Adrenal gland (tissue), 12 donors: ENCODE measurements around the gene BFSP1. TPM values are rescaled to one million over a fixed set of nuclear protein-coding genes. Genes with fewer than 3 reads are reported as not detected.

Source experiments
- DNase-seq, 7 donors: peaks; one replicate each; pipeline ENCODE4 v3.0.0-alpha.2; 2019 to 2020
- H3K27ac ChIP-seq, 5 donors: fragments of 200-600 bp; sonication (generic) in 4 of 5; 1 replicate in 3 of 5; 2 replicates in 2 of 5; pipeline versions ENCODE4 v1.5.1 to v1.8.0; 2016 to 2020; ENCODE audit warnings: mild to moderate bottlenecking in 1 of 5
- H3K27me3 ChIP-seq: fragments of 200-600 bp; 2 replicates; pipeline ENCODE4 v1.8.0; 2021
- H3K36me3 ChIP-seq, 2 donors: fragments of 200-600 bp; replicated peaks in 1 of 2; 1 replicate in 1 of 2; 2 replicates in 1 of 2; pipeline versions ENCODE4 v1.5.1 to v1.8.0; 2018 to 2022
- H3K4me1 ChIP-seq, 2 donors: fragments of 200-600 bp; replicated peaks in 1 of 2; 1 replicate in 1 of 2; 2 replicates in 1 of 2; pipeline versions ENCODE4 v1.5.1 to v1.8.0; 2018 to 2021
- H3K4me3 ChIP-seq, 4 donors: fragments of 200-600 bp; sonication (generic) in 3 of 4; one replicate each; pipeline ENCODE4 v1.5.1; 2016 to 2018
- H3K9me3 ChIP-seq, 3 donors: fragments of 200-600 bp; sonication (generic) in 1 of 3; replicated peaks in 1 of 3; 1 replicate in 2 of 3; 2 replicates in 1 of 3; pipeline versions ENCODE4 v1.5.1 to v1.8.0; 2016 to 2021
- CTCF ChIP-seq, 6 experiments: fragments of 450-650 bp in 4 of 6; fragments of 200-600 bp in 2 of 6; sonication (generic) in 1 of 6; IDR thresholded peaks; 1 replicate in 5 of 6; 2 replicates in 1 of 6; pipeline versions ENCODE4 v1.5.1 to v1.8.0; 2016 to 2021; ENCODE audit warnings: antibody characterized with exemption in 6 of 6, mild to moderate bottlenecking in 2 of 6, moderate library complexity in 1 of 6
- POLR2A ChIP-seq, 2 donors: fragments of 450-650 bp; IDR thresholded peaks; one replicate each; pipeline ENCODE4 v1.6.1; 2017; ENCODE audit warnings: antibody characterized with exemption in 2 of 2, mild to moderate bottlenecking in 2 of 2, moderate library complexity in 1 of 2
- WGBS, 4 donors: extraction: QIAGEN DNeasy Blood & Tissue Kit in 2 of 4; methylation state at CpG; one replicate each; pipeline versions ENCODE4 v1.1.5 to v1.1.7; 2013 to 2017; 5-methylcytosine and 5-hydroxymethylcytosine counted together
- intact Hi-C, 2 donors: fragments of 100-400 bp; cut with DNase I; formaldehyde crosslinking; loops; one replicate each; pipeline versions ENCODE4 v1.14.1 to v1.15.0; 2022 to 2023
- polyA plus RNA-seq, 3 donors: library from polyadenylated mRNA; stranded (reverse); fragments of 200-250 nt in 2 of 3; fragments of 350-450 nt in 1 of 3; fragmentation: Illumina TruSeq in 1 of 3; extraction: RNeasy Lipid Tissue Mini Kit (QIAGEN cat#74804) in 1 of 3; gene quantifications; one replicate each; pipeline ENCODE4 v1.2.3, GENCODE V29; 2013 to 2014
- total RNA-seq, 9 donors: library from RNA; depleted of rRNA in 4 of 9; stranded (reverse); fragments of >200 nt in 4 of 9; fragments of 120-200 nt in 1 of 9; fragmentation: NEBNext Ultra II Directional in 1 of 9; extraction: Animal tissue kit (Norgen Biotek cat#: 25700) in 1 of 9; gene quantifications; one replicate each; pipeline versions ENCODE4 v1.1.0 to v1.2.4, GENCODE V29; 2013 to 2023
- donor health status: healthy with polysubstance abuse.
- donor health status: Bipolar disorder and iron deficiency.
- donor health status: DM: yes; HTN: yes; CAD: no.
- donor health status: DM: no; HTN: no; CAD: no.
- donor health status: DM: no; HTN: no; CAD: no.
- donor health status: DM: yes; HTN: yes; CAD: no.

Gene BFSP1
- total and polyA plus RNA-seq, 12 donors, result 0.39 to 18.5 (median 2.2) TPM

- Histone ChIP-seq H3K4me1 (peaks cover 17 to 24% of the 10 kb centered on the region in 2 donors), H3K4me3 (no peak overlapping the region), H3K36me3 (no peaks in the 10 kb centered on the region), H3K27ac (peak overlapping the region in 4 of 5 donors; percentile 83 to 97 (median 90)), H3K27me3 (no peaks in the 10 kb centered on the region), H3K9me3 (no peaks in the 10 kb centered on the region)
- WGBS, 4 donors, result 83 to 93% (median 84%) methylated on average over 3 of the region's 3 CpGs
- intact Hi-C loops, result no loop called here
- DNase-seq, result no peak
- TF ChIP-seq CTCF (IDR thresholded peaks at IDR 0.05) (no peak), POLR2A (IDR thresholded peaks at IDR 0.05) (no peak)
Observed at GRCh38 chr20:17557675-17558006, 26.5 kb upstream of the BFSP1 start.

- H3K27me3 ChIP-seq, result no peaks in the 10 kb centered on the region
- no peak overlapping the region for H3K4me3 ChIP-seq
- H3K9me3 ChIP-seq, result no peaks in the 10 kb centered on the region
- no peak for TF ChIP-seq POLR2A (IDR thresholded peaks at IDR 0.05)
- no peak for TF ChIP-seq CTCF (IDR thresholded peaks at IDR 0.05)
- peak overlapping the region in 4 of 5 donors; percentile 83 to 97 (median 90) for H3K27ac ChIP-seq
- H3K36me3 ChIP-seq, result no peaks in the 10 kb centered on the region
- intact Hi-C loops, result no loop called here
- peak; percentile 76 to 89 (median 81) for DNase-seq
- peaks cover 17 to 24% of the 10 kb centered on the region in 2 donors for H3K4me1 ChIP-seq
- 50 to 69% (median 54%) methylated on average over 11 of the region's 11 CpGs for WGBS, 4 donors
Observed at GRCh38 chr20:17556837-17557674, 25.9 kb upstream of the BFSP1 start.

- intact Hi-C loops, result no loop called here
- Histone ChIP-seq H3K4me1 (peaks cover 17 to 24% of the 10 kb centered on the region in 2 donors), H3K27ac (no peak overlapping the region), H3K4me3 (no peak overlapping the region), H3K36me3 (no peaks in the 10 kb centered on the region), H3K9me3 (no peaks in the 10 kb centered on the region), H3K27me3 (no peaks in the 10 kb centered on the region)
- WGBS, 4 donors, result 94 to 100% (median 97%) methylated on average over 3 of the region's 3 CpGs
- TF ChIP-seq CTCF (IDR thresholded peaks at IDR 0.05) (no peak), POLR2A (IDR thresholded peaks at IDR 0.05) (no peak)
- no peak for DNase-seq
Observed at GRCh38 chr20:17555106-17555505, 23.9 kb upstream of the BFSP1 start.

- no peaks in the 10 kb centered on the region for H3K27me3 ChIP-seq
- H3K4me3 ChIP-seq, result no peak overlapping the region
- intact Hi-C loops, result no loop called here
- H3K36me3 ChIP-seq, result no peaks in the 10 kb centered on the region
- no peaks in the 10 kb centered on the region for H3K9me3 ChIP-seq
- H3K27ac ChIP-seq, result no peak overlapping the region
- H3K4me1 ChIP-seq, result no peaks in the 10 kb centered on the region
- TF ChIP-seq POLR2A (IDR thresholded peaks at IDR 0.05) (no peak), CTCF (IDR thresholded peaks at IDR 0.05) (no peak)
- 80 to 86% (median 85%) methylated on average over 4 of the region's 4 CpGs for WGBS, 4 donors
- DNase-seq, result no peak
Observed at GRCh38 chr20:17549131-17549530, 18.0 kb upstream of the BFSP1 start.
